Measurements from ENCODE around the gene LOX. TPM values are rescaled to one million over a fixed set of nuclear protein-coding genes. Genes with fewer than 3 reads are reported as not detected.

The LOX gene
- total and polyA plus RNA-seq, 9 of the 15 experiments (the other 6 are each of a cell fraction or from before 2014, with no cell fraction given), result 0.06 to 0.09 TPM; not detected in 7

GRCh38 chr5:122022966-122023365 is 55.1 kb downstream of the LOX start (continued):
- TF ChIP-seq RREB1 (CRISPR knock-in tag; IDR thresholded peaks at IDR 0.05) (no peak), TBP (optimal IDR thresholded peaks at IDR 0.05; ENCODE audit: low read depth, low read length) (no peak), TFE3 (CRISPR knock-in tag; IDR thresholded peaks at IDR 0.05) (peak; percentile 94), USF1 (CRISPR knock-in tag; IDR thresholded peaks at IDR 0.05) (peak; percentile 18; the same call in 1 of the 2 replicates), TOE1 (IDR thresholded peaks at IDR 0.05; ENCODE audit: borderline replicate concordance) (peak; percentile 73; the same call in 1 of the 2 replicates), TOE1 (CRISPR knock-in tag; IDR thresholded peaks at IDR 0.05; ENCODE audit: borderline replicate concordance, low read depth) (no peak), RAD51 (IDR thresholded peaks at IDR 0.05; ENCODE audit: borderline replicate concordance, low read depth) (peak; percentile 59; the same call in 1 of the 2 replicates), ZNF609 (CRISPR knock-in tag; IDR thresholded peaks at IDR 0.05; ENCODE audit: borderline replicate concordance) (no peak), USF2 (CRISPR knock-in tag; IDR thresholded peaks at IDR 0.05) (peak; percentile 60), LEF1 (IDR thresholded peaks at IDR 0.05) (no peak), SPI1 (IDR thresholded peaks at IDR 0.05; ENCODE audit: borderline replicate concordance, low read depth, low read length) (peak; percentile 99), HDAC8 (tag; IDR thresholded peaks at IDR 0.05) (no peak), MECOM (CRISPR knock-in tag; IDR thresholded peaks at IDR 0.05) (no peak)

Data from K562 (cell line).